ENCODE measurements around the gene AMER3. TPM values are rescaled to one million over a fixed set of nuclear protein-coding genes. Genes with fewer than 3 reads are reported as not detected.
"Not testable (repeated sequence)": the region's sequence is repeated elsewhere in the genome, so short reads cannot be mapped to it uniquely, and the experiment has no call there.

The AMER3 gene
- total and polyA plus RNA-seq, 2 experiments from 2014 or later, result 0.05 to 0.49 TPM

DNA sequence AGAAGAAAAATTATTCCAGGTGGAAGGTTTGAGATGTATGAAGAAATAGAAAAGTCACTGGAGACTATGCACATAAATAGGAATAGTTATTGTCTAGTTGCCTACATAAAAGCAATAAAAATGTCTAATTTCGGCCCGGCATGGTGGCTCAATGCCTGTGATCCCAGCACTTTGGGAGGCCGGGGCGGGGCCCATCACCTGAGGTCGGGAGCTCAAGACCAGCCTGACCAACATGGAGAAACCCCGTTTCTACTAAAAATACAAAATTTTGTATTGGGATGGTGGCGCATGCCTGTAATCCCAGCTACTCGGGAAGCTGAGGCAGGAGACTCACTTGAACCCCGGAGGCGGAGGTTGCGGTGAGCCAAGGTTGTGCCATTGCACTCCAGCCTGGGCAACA lies 23.1 kb upstream of the AMER3 start:
- H3K27ac ChIP-seq (ENCODE audit: low read depth); H2AFZ ChIP-seq; H4K20me1 ChIP-seq (replicated peaks; ENCODE audit: insufficient read depth); ATAC-seq; H3K9me3 Mint-ChIP-seq; DNase-seq (ENCODE audit: low spot score); H3K4me1 ChIP-seq (ENCODE audit: insufficient read depth); H3K36me3 ChIP-seq (ENCODE audit: insufficient read depth); H3K27ac Mint-ChIP-seq; H3K36me3 Mint-ChIP-seq (ENCODE audit: low read depth); H3K9me2 ChIP-seq (ENCODE audit: insufficient read depth); H3K27me3 ChIP-seq (ENCODE audit: insufficient read depth); H3K79me2 ChIP-seq (replicated peaks; ENCODE audit: insufficient read depth); H3K4me2 ChIP-seq; H3F3A ChIP-seq (replicated peaks; ENCODE audit: low read depth); H3K4me3 ChIP-seq; H3K4me3 Mint-ChIP-seq: not testable (repeated sequence)
- Mint-ChIP-seq H3K4me1 (peaks cover 11% of the 10 kb centered on the region; the same call in 2 of the 3 replicates), H3K27me3 (ENCODE audit: insufficient read depth, low read depth, poor library complexity) (peaks cover 17% of the 10 kb centered on the region)

DNA sequence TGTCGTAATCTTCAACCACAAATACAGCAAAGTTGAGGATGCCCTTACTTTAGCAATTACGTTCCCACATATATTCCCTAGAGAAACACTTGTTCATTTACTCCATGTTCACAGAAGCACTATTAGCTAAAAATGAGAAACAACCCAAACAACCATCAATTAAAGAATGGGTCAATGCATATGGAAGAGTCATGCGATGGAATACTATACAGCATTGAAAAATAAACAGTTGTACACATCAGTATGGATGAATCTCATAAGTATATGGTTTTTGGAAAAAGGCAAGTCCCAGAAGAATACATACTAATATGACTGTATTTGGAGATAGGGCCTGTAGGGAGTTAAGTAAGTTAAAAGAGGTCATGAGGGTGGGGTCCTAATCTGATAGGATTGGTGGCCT lies 20.1 kb upstream of the AMER3 start:
- peaks cover 12% of the 10 kb centered on the region for H3K27me3 Mint-ChIP-seq (ENCODE audit: insufficient read depth, low read depth, poor library complexity)
- Histone ChIP-seq H3K27me3 (ENCODE audit: insufficient read depth) (no peaks in the 10 kb centered on the region), H3F3A (replicated peaks; ENCODE audit: low read depth) (no peaks in the 10 kb centered on the region), H3K4me2 (no peak overlapping the region), H2AFZ (no peak overlapping the region), H4K20me1 (replicated peaks; ENCODE audit: insufficient read depth) (no peaks in the 10 kb centered on the region), H3K4me3 (no peak overlapping the region), H3K79me2 (replicated peaks; ENCODE audit: insufficient read depth) (no peaks in the 10 kb centered on the region), H3K27ac (ENCODE audit: low read depth) (no peak overlapping the region), H3K36me3 (ENCODE audit: insufficient read depth) (no peaks in the 10 kb centered on the region), H3K9me2 (ENCODE audit: insufficient read depth) (no peaks in the 10 kb centered on the region), H3K4me1 (ENCODE audit: insufficient read depth) (no peaks in the 10 kb centered on the region)
- ATAC-seq, result no peak
- TF ChIP-seq ZNF114 (CRISPR knock-in tag; IDR thresholded peaks at IDR 0.05) (no peak), NANOG (IDR thresholded peaks at IDR 0.05; ENCODE audit: borderline replicate concordance) (no peak)
- no peak overlapping the region for H3K4me3 Mint-ChIP-seq
- no peak for DNase-seq (ENCODE audit: low spot score)
- H3K4me1 Mint-ChIP-seq, result 0 out of 3 replicates have a peak, but pooled peaks cover 3% of the 10 kb centered on the region
- H3K27ac Mint-ChIP-seq, result no peak overlapping the region
- H3K36me3 Mint-ChIP-seq (ENCODE audit: low read depth), result no peaks in the 10 kb centered on the region
- no peaks in the 10 kb centered on the region for H3K9me3 Mint-ChIP-seq

DNA sequence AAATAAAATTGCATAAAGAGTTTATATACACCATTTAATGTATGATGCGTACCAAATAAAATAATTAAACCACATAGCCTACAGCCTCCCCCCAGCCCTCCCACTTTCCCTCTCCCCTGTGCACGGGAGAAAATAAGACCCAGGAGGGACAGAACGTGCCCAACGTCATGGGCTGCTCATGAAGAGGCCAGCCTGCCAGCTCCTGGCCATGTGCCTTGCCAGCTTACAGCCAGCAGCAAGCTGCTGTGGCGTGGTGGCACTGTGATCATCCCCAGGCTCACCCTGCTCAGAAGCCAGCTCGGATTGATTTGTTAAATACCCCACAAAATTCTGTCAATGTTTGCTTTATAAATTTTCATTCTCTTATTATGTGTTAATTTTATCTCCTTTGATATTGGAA lies 18.9 kb upstream of the AMER3 start:
- H3K27ac Mint-ChIP-seq, result no peak overlapping the region
- Histone ChIP-seq H3K36me3 (ENCODE audit: insufficient read depth) (no peaks in the 10 kb centered on the region), H3K27ac (ENCODE audit: low read depth) (no peak overlapping the region), H3K4me2 (no peak overlapping the region), H3K9me2 (ENCODE audit: insufficient read depth) (no peaks in the 10 kb centered on the region), H3K79me2 (replicated peaks; ENCODE audit: insufficient read depth) (no peaks in the 10 kb centered on the region), H2AFZ (no peak overlapping the region), H4K20me1 (replicated peaks; ENCODE audit: insufficient read depth) (no peaks in the 10 kb centered on the region), H3F3A (replicated peaks; ENCODE audit: low read depth) (no peaks in the 10 kb centered on the region), H3K4me1 (ENCODE audit: insufficient read depth) (no peaks in the 10 kb centered on the region), H3K4me3 (no peak overlapping the region), H3K27me3 (ENCODE audit: insufficient read depth) (no peaks in the 10 kb centered on the region)
- no peaks in the 10 kb centered on the region for H3K36me3 Mint-ChIP-seq (ENCODE audit: low read depth)
- DNase-seq (ENCODE audit: low spot score) (no peak), ATAC-seq (no peak)
- no peak overlapping the region for H3K4me3 Mint-ChIP-seq
- no peaks in the 10 kb centered on the region for H3K9me3 Mint-ChIP-seq
- peaks cover 10% of the 10 kb centered on the region for H3K27me3 Mint-ChIP-seq (ENCODE audit: insufficient read depth, low read depth, poor library complexity)
- TF ChIP-seq CREB1 (CRISPR knock-in tag; IDR thresholded peaks at IDR 0.05; ENCODE audit: low read depth), result no peak
- TF ChIP-seq NANOG (IDR thresholded peaks at IDR 0.05; ENCODE audit: borderline replicate concordance), result no peak
- TF ChIP-seq, protein P1, sequence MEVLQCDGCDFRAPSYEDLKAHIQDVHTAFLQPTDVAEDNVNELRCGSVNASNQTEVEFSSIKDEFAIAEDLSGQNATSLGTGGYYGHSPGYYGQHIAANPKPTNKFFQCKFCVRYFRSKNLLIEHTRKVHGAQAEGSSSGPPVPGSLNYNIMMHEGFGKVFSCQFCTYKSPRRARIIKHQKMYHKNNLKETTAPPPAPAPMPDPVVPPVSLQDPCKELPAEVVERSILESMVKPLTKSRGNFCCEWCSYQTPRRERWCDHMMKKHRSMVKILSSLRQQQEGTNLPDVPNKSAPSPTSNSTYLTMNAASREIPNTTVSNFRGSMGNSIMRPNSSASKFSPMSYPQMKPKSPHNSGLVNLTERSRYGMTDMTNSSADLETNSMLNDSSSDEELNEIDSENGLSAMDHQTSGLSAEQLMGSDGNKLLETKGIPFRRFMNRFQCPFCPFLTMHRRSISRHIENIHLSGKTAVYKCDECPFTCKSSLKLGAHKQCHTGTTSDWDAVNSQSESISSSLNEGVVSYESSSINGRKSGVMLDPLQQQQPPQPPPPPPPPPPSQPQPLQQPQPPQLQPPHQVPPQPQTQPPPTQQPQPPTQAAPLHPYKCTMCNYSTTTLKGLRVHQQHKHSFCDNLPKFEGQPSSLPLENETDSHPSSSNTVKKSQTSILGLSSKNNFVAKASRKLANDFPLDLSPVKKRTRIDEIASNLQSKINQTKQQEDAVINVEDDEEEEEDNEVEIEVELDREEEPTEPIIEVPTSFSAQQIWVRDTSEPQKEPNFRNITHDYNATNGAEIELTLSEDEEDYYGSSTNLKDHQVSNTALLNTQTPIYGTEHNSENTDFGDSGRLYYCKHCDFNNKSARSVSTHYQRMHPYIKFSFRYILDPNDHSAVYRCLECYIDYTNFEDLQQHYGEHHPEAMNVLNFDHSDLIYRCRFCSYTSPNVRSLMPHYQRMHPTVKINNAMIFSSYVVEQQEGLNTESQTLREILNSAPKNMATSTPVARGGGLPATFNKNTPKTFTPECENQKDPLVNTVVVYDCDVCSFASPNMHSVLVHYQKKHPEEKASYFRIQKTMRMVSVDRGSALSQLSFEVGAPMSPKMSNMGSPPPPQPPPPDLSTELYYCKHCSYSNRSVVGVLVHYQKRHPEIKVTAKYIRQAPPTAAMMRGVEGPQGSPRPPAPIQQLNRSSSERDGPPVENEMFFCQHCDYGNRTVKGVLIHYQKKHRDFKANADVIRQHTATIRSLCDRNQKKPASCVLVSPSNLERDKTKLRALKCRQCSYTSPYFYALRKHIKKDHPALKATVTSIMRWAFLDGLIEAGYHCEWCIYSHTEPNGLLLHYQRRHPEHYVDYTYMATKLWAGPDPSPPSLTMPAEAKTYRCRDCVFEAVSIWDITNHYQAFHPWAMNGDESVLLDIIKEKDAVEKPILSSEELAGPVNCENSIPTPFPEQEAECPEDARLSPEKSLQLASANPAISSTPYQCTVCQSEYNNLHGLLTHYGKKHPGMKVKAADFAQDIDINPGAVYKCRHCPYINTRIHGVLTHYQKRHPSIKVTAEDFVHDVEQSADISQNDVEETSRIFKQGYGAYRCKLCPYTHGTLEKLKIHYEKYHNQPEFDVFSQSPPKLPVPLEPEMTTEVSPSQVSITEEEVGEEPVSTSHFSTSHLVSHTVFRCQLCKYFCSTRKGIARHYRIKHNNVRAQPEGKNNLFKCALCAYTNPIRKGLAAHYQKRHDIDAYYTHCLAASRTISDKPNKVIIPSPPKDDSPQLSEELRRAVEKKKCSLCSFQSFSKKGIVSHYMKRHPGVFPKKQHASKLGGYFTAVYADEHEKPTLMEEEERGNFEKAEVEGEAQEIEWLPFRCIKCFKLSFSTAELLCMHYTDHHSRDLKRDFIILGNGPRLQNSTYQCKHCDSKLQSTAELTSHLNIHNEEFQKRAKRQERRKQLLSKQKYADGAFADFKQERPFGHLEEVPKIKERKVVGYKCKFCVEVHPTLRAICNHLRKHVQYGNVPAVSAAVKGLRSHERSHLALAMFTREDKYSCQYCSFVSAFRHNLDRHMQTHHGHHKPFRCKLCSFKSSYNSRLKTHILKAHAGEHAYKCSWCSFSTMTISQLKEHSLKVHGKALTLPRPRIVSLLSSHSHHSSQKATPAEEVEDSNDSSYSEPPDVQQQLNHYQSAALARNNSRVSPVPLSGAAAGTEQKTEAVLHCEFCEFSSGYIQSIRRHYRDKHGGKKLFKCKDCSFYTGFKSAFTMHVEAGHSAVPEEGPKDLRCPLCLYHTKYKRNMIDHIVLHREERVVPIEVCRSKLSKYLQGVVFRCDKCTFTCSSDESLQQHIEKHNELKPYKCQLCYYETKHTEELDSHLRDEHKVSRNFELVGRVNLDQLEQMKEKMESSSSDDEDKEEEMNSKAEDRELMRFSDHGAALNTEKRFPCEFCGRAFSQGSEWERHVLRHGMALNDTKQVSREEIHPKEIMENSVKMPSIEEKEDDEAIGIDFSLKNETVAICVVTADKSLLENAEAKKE (CRISPR knock-in tag; IDR thresholded peaks at IDR 0.05), result no peak
- TF ChIP-seq EZH2phosphoT487 (IDR thresholded peaks at IDR 0.05; ENCODE audit: unreplicated experiment), result no peak
- TF ChIP-seq ZNF331 (CRISPR knock-in tag; IDR thresholded peaks at IDR 0.05; ENCODE audit: low read depth), result no peak
- TF ChIP-seq, protein P2, sequence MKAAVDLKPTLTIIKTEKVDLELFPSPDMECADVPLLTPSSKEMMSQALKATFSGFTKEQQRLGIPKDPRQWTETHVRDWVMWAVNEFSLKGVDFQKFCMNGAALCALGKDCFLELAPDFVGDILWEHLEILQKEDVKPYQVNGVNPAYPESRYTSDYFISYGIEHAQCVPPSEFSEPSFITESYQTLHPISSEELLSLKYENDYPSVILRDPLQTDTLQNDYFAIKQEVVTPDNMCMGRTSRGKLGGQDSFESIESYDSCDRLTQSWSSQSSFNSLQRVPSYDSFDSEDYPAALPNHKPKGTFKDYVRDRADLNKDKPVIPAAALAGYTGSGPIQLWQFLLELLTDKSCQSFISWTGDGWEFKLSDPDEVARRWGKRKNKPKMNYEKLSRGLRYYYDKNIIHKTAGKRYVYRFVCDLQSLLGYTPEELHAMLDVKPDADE (IDR thresholded peaks at IDR 0.05), result no peak
- peaks cover 10% of the 10 kb centered on the region; the same call in 2 of the 3 replicates for H3K4me1 Mint-ChIP-seq
